Measurements from ENCODE around the gene DNMT1. TPM values are rescaled to one million over a fixed set of nuclear protein-coding genes. Genes with fewer than 3 reads are reported as not detected.

DNMT1 gene
- total and polyA plus RNA-seq, 2 donors (not counting 1 experiment from before 2014, with no cell fraction given) = 53.0 to 119 TPM

DNA sequence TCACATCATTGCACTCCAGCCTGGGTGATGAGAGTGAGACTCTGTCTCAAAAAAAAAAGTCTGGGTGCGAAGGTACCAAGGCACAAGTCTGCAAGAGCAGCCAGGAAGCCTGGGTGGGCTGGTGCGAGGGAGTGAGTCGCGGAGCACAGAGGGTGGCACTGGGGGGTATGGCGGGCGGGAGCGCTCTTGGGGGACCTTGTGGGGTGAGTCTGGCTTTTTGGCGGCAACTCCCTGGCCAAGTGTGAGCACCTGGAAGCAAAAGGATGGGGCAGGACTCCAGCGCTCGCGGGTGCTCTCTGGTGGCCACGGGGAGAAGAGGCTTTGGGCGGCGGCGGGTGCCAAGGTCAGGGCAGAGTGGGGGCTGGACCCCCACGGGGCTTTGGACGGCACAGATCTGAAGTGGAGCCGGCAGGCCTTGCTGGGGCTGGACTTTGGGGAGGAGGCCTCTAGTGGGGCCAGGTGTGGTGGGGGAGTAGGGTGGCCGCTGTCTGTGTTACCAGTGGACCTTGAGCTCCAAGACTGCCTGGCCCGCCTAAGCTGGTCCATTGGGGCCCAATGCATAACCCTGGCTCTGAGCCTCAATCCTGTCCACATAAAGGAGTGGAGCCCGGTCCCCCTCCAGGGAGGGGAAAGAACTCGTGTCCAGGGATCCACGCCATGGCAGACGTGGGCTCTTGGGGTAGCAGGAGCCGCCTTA lies 81.7 kb downstream of the DNMT1 start:
- no peaks in the 10 kb centered on the region for H3K27me3 ChIP-seq (replicated peaks in 1 of 4; ENCODE audit: control extremely low read depth in 1 of 4, control insufficient read depth in 3 of 4, insufficient read depth in 4 of 4, low read length in 3 of 4)
- CTCF ChIA-PET = interaction anchor here (0.5 to 15.9 kb wide), 17 partner anchors 11 to 315 kb away, joined by 3 to 263 read pairs (median 4); partner anchors contain the start of genes ANGPTL6, MRPL4 and PPAN
- WGBS (ENCODE audit: insufficient coverage) = 45% methylated on average over 25 of the region's 25 CpGs
- no peak overlapping the region for H2AFZ ChIP-seq (ENCODE audit: insufficient read depth, low read depth, low read length, poor library complexity, severe bottlenecking)
- Mint-ChIP-seq H3K27me3 (no peaks in the 10 kb centered on the region), H3K4me1 (peaks cover 38% of the 10 kb centered on the region), H3K27ac (peak overlapping the region; percentile 90), H3K9me3 (ENCODE audit: insufficient read depth) (no peaks in the 10 kb centered on the region), H3K4me3 (peak overlapping the region; percentile 81)
- H3K36me3 ChIP-seq (replicated peaks in 1 of 2; ENCODE audit: control extremely low read depth in 1 of 2, control insufficient read depth in 1 of 2, extremely low read depth in 1 of 2, insufficient read depth in 2 of 2, low read length in 1 of 2) = peaks cover 0 to 69% of the 10 kb centered on the region in 2 experiments
- peaks cover 0 to 6% (median 0%) of the 10 kb centered on the region in 3 donors for H3K9me3 ChIP-seq (ENCODE audit: control extremely low read depth in 1 of 3, control insufficient read depth in 2 of 3, insufficient read depth in 1 of 3, low read length in 2 of 3)
- no peak for TF ChIP-seq EZH2 (IDR thresholded peaks at IDR 0.05; ENCODE audit: borderline replicate concordance, insufficient read depth, low read depth, low read length, poor library complexity, severe bottlenecking)
- TF ChIP-seq, protein P1, sequence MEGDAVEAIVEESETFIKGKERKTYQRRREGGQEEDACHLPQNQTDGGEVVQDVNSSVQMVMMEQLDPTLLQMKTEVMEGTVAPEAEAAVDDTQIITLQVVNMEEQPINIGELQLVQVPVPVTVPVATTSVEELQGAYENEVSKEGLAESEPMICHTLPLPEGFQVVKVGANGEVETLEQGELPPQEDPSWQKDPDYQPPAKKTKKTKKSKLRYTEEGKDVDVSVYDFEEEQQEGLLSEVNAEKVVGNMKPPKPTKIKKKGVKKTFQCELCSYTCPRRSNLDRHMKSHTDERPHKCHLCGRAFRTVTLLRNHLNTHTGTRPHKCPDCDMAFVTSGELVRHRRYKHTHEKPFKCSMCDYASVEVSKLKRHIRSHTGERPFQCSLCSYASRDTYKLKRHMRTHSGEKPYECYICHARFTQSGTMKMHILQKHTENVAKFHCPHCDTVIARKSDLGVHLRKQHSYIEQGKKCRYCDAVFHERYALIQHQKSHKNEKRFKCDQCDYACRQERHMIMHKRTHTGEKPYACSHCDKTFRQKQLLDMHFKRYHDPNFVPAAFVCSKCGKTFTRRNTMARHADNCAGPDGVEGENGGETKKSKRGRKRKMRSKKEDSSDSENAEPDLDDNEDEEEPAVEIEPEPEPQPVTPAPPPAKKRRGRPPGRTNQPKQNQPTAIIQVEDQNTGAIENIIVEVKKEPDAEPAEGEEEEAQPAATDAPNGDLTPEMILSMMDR (IDR thresholded peaks at IDR 0.05) = peak; percentile 76
- peaks cover 36% of the 10 kb centered on the region for H3K79me2 ChIP-seq (ENCODE audit: control insufficient read depth, insufficient read depth, low read length)
- peak; percentile 48 for ATAC-seq (ENCODE audit: low read depth)
- peaks cover 27 to 35% of the 10 kb centered on the region in 2 donors for H3K4me1 ChIP-seq (ENCODE audit: control insufficient read depth in 2 of 2, insufficient read depth in 2 of 2, low read length in 2 of 2)
- POLR2A ChIA-PET = interaction anchor here (0.5 to 6.6 kb wide), 4 partner anchors 11 to 527 kb away, joined by 3 to 62 read pairs (median 12); partner anchors contain the start of gene ANGPTL6
- intact Hi-C loops (cut with micrococcal nuclease) = loop anchor here (1.0 to 2.0 kb wide), 4 partner anchors 14 to 182 kb away; no protein-coding TSS in a partner anchor
- peak overlapping the region in 1 of 5 experiments; percentile 9 for H3K4me3 ChIP-seq (ENCODE audit: control extremely low read depth in 1 of 5, extremely low read depth in 1 of 5, insufficient read depth in 1 of 5, low read depth in 2 of 5, low read length in 4 of 5)
- no peak overlapping the region for H3K9ac ChIP-seq (ENCODE audit: low read length)
- peak overlapping the region; percentile 67 for H3K4me2 ChIP-seq (replicated peaks; ENCODE audit: low read depth, low read length, poor library complexity, severe bottlenecking)
- peak overlapping the region in 1 of 2 donors; percentile 40 for H3K27ac ChIP-seq (ENCODE audit: low read length in 2 of 2)
- H4K20me1 ChIP-seq (ENCODE audit: control insufficient read depth, insufficient read depth, low read length, poor library complexity, severe bottlenecking) = peaks cover 75% of the 10 kb centered on the region
- peak; percentile 78 for DNase-seq
